SK-N-SH (cell line): ENCODE results near the gene PRDM10.

Experiments
- EP300 ChIP-seq, 2 experiments: IDR thresholded peaks; 2 replicates each; pipeline versions ENCODE4 v1.4.0 to v1.6.1; 2012; ENCODE audit warnings: borderline replicate concordance in 1 of 2, low read depth in 1 of 2, low read length in 1 of 2
- EZH2phosphoT487 ChIP-seq: fragments of 200-600 bp; sonication (generic); IDR thresholded peaks from 2 replicates; pipeline ENCODE4 v1.6.1; 2017; ENCODE audit warnings: low read depth, mixed run types, mild to moderate bottlenecking, antibody characterized with exemption, moderate library complexity, borderline replicate concordance
- FOXJ3 ChIP-seq: sonication (generic); formaldehyde crosslinking; IDR thresholded peaks from 2 replicates; pipeline ENCODE4 v1.5.1; 2020; ENCODE audit warnings: mild to moderate bottlenecking, missing genetic modification reagents
- MXI1 ChIP-seq: IDR thresholded peaks from 2 replicates; pipeline ENCODE4 v1.6.1; 2012; ENCODE audit warnings: mild to moderate bottlenecking, low read depth, low read length, improper control_type of control experiment
- POLR2AphosphoS5 ChIP-seq: IDR thresholded peaks from 2 replicates; pipeline ENCODE4 v1.6.1; 2012; ENCODE audit warnings: low read depth, low read length
- REST ChIP-seq: IDR thresholded peaks from 2 replicates; pipeline ENCODE4 v1.6.1; 2012; ENCODE audit warnings: mild to moderate bottlenecking, low read depth, low read length, moderate library complexity
- RFX5 ChIP-seq: IDR thresholded peaks from 2 replicates; pipeline ENCODE4 v1.6.1; 2012; ENCODE audit warnings: mild to moderate bottlenecking, improper control_type of control experiment, low read length
- TAF1 ChIP-seq: IDR thresholded peaks from 2 replicates; pipeline ENCODE4 v1.6.1; 2012; ENCODE audit warnings: low read depth, mild to moderate bottlenecking, low read length, moderate library complexity, borderline replicate concordance
- ZBTB33 ChIP-seq: IDR thresholded peaks from 2 replicates; pipeline ENCODE4 v1.4.0; 2012; ENCODE audit warnings: low read depth, borderline replicate concordance
- TF ChIP-seq, protein P1 (sequence below): fragments of 200-600 bp; sonication (generic); IDR thresholded peaks from 2 replicates; pipeline ENCODE4 v1.6.1; 2017; ENCODE audit warnings: antibody characterized with exemption, mild to moderate bottlenecking, moderate library complexity

- no peak for TF ChIP-seq POLR2AphosphoS5
- no peak for TF ChIP-seq EP300 (IDR thresholded peaks at IDR 0.05; ENCODE audit: borderline replicate concordance in 1 of 2, low read depth in 1 of 2, low read length in 1 of 2)
- no peak for TF ChIP-seq REST
- TF ChIP-seq, protein P1, sequence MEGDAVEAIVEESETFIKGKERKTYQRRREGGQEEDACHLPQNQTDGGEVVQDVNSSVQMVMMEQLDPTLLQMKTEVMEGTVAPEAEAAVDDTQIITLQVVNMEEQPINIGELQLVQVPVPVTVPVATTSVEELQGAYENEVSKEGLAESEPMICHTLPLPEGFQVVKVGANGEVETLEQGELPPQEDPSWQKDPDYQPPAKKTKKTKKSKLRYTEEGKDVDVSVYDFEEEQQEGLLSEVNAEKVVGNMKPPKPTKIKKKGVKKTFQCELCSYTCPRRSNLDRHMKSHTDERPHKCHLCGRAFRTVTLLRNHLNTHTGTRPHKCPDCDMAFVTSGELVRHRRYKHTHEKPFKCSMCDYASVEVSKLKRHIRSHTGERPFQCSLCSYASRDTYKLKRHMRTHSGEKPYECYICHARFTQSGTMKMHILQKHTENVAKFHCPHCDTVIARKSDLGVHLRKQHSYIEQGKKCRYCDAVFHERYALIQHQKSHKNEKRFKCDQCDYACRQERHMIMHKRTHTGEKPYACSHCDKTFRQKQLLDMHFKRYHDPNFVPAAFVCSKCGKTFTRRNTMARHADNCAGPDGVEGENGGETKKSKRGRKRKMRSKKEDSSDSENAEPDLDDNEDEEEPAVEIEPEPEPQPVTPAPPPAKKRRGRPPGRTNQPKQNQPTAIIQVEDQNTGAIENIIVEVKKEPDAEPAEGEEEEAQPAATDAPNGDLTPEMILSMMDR: no peak
- no peak for TF ChIP-seq ZBTB33
- no peak for TF ChIP-seq MXI1
- no peak for TF ChIP-seq RFX5
- no peak for TF ChIP-seq FOXJ3 (CRISPR knock-in tag)
- TF ChIP-seq TAF1: no peak
- TF ChIP-seq EZH2phosphoT487: no peak
These were observed 5.7 kb upstream of the PRDM10 start for GRCh38 chr11:130008326-130008725.
